Loucy (cell line): ENCODE data around the gene RBM33.

Experiments
- EZH2phosphoT487 ChIP-seq: fragments of 200-600 bp; IDR thresholded peaks from 2 replicates; pipeline ENCODE4 v1.6.1; 2018; ENCODE audit warnings: antibody characterized with exemption, mild to moderate bottlenecking, moderate library complexity, borderline replicate concordance
- TF ChIP-seq, protein P1 (sequence below): fragments of 200-600 bp; sonication (generic); conservative IDR thresholded peaks from 2 replicates; pipeline ENCODE4 v1.5.1; 2014; ENCODE audit warnings: mild to moderate bottlenecking, antibody characterized with exemption, low read length

DNA sequence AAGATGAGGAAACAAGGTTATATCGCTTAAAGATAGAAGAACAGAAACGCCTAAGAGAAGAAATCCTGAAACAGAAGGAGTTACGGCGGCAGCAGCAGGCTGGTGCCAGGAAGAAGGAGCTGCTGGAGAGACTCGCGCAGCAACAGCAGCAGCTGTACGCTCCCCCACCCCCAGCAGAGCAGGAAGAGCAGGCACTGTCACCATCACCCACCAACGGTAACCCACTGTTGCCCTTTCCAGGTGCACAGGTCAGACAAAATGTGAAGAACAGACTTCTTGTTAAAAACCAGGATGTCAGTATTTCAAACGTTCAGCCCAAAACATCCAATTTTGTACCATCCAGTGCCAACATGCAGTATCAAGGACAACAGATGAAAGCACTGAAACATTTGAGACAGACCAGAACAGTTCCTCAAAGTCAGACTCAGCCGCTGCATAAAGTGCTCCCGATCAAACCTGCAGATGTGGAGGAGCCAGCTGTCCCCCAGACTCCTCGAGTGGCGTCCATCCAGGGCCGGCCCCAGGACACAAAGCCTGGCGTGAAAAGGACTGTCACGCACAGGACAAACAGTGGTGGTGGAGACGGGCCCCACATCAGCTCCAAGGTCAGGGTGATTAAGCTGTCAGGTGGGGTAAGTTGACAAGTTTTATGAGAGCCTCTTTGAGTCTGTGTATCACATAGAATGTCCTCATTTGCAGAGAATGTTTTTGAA, 100.7 kb downstream of the RBM33 start:
- TF ChIP-seq, protein P1, sequence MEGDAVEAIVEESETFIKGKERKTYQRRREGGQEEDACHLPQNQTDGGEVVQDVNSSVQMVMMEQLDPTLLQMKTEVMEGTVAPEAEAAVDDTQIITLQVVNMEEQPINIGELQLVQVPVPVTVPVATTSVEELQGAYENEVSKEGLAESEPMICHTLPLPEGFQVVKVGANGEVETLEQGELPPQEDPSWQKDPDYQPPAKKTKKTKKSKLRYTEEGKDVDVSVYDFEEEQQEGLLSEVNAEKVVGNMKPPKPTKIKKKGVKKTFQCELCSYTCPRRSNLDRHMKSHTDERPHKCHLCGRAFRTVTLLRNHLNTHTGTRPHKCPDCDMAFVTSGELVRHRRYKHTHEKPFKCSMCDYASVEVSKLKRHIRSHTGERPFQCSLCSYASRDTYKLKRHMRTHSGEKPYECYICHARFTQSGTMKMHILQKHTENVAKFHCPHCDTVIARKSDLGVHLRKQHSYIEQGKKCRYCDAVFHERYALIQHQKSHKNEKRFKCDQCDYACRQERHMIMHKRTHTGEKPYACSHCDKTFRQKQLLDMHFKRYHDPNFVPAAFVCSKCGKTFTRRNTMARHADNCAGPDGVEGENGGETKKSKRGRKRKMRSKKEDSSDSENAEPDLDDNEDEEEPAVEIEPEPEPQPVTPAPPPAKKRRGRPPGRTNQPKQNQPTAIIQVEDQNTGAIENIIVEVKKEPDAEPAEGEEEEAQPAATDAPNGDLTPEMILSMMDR: no peak
- no peak for TF ChIP-seq EZH2phosphoT487
